Left forelimb (tissue), 1 donor: ENCODE data around the gene FGD6.
"Not testable (repeated sequence)": the region's sequence is repeated elsewhere in the genome, so short reads cannot be mapped to it uniquely, and the experiment has no call there.

Experiments
- DNase-seq: peaks from one replicate; pipeline ENCODE4 v3.0.0-alpha.2; 2018; ENCODE audit warnings: low spot score

The FGD6 gene

GRCh38 chr12:95205016-95205624, 12.1 kb downstream of the FGD6 start:
- DNase-seq: no peak

GRCh38 chr12:95204141-95204866, 13.0 kb downstream of the FGD6 start:
- no peak for DNase-seq

DNA sequence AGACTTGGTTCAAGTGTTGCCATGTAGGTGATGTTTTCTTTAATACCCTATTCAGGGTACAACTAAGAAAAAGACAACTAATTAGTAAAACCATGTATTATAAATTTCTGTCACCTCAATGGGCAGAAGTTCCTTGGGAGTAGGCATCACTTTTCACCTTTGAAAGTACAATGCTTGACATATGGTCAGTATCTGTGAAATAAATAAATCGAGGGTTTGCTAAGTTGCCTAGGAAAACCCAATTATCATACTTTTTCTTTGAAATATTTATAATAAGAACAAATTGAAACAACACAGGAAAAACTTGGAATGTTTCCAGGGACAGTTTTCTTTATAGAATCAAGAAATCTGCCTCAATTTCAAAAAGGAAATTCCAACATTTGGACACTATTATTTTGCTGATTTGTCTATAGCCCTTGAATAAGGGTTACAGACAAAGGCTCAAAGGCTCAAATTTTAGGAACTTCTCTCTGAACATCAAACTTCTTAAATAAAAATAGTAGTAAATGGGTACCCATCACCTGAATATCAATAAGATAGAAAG, 13.7 kb downstream of the FGD6 start:
- DNase-seq: no peak

DNA sequence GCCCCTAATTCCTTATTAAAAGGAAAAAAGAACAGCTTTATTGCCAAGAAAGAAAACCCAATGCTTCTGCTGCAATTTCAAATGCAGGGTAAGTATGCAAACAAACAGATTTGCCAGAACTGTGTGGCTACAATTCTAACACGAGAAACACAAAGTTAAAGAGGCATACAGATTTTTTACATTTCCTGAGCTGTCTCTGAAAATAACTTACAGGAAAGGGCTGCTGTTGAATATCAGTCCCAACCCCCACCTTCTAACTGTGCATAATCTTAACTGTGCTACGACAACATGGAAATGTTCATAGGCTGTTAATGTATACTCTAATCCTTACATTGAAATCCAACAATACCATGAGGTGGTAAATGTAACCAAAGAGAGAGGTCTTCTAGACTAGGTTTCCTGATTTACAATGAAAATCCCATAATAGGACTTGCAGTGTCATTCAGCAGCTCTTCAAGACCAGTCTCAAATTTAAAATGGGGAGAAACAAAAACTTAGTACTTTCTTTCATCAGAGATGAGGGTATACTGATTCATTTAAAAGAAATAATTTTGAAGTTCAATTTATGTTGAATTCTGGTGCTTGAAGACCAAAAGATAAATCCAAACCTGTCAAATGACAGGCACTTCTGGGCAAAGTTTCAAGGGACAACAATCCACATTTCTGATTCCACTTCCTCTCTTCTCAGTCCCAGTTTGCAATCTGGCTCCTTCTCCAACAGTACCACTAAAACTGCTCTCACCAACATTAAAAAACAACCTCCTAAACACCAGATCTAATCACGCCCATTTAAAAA, 14.4 kb downstream of the FGD6 start:
- no peak for DNase-seq

DNA sequence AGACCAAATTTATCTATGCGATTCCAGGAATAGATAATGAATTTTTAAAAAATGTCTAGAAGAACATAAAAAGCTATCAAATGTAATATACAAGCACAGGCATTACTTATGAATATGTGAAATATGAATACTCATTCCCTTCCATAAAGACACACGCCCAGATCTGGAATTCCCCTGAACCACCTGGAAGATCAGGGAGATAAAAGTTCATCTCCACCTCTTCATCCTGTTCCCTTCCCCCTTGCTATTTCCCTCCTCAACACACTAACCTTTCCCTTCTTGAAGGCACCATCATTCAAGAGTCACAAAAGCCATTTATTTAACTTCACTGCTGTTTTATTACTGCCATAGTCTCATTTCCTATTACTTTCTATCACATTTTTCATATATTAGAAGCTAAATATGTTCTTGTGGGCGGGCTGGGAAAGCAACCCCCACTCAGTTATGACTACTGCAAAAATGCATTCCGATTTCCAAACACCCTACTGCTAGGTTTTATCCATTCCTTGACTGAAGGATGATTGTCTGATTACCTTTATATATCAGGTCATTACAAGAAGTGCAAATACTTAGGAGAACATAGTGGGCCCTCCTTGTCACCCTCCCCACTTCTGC, 16.1 kb downstream of the FGD6 start:
- DNase-seq: no peak

DNA sequence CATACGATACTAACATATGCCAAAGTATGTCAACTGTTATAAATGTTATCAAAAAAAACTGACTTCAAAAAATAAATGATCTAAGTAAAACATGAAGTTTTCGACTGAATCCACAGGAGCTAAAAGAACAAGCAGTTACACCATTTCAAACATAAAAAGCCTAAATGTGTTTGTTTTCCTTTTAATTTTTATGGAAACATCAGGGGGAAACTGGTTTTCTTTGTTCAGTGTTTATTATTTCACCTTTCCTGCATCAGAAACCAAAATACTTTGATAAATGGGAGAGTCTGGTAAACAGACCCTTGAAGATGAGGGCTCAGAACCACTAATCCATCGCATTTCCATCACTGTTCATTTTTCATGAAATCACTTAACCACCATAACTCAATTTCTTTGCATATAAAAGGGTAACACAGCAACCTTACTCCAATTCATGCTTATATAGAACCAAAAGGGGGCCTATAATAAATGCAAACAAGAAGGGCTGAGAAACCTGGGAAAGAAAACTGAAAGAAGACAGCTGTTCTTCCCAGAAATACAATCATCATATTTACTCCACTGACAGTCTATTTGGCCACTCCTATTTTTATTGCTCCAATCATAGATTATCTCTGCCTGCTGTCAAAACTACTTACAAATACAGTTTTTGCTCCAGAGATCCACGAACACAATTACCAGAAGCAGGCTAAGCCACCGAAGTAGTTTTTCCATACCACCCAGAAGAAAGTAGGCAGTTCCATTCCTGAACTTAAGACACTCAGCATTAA, 17.0 kb downstream of the FGD6 start:
- DNase-seq: no peak

DNA sequence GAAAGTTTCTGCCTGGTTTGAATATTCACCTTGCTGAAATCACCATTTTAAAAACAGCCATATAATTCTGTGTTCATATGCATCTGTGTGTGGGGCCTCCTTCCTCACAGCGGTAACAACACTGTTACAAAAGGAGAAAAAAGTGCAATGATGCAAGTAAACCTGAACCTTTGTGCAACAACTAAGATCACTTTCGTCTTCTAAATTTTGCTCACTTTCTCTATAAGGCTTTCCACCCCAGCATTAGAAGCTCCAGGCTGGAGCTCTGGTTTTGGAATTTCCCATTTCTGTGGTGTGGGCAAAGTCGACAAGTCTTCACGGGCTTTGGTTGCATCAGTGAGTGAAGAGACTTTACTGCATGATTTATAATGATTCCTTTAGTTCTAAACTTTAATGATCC, 18.4 kb downstream of the FGD6 start:
- no peak for DNase-seq

- DNase-seq: no peak
Observed at GRCh38 chr12:95197636-95198035, 19.6 kb downstream of the FGD6 start.

- not testable (repeated sequence) for DNase-seq
Observed at GRCh38 chr12:95196875-95197569, 20.2 kb downstream of the FGD6 start.

GRCh38 chr12:95195122-95195521, 22.1 kb downstream of the FGD6 start:
- DNase-seq: no peak

DNA sequence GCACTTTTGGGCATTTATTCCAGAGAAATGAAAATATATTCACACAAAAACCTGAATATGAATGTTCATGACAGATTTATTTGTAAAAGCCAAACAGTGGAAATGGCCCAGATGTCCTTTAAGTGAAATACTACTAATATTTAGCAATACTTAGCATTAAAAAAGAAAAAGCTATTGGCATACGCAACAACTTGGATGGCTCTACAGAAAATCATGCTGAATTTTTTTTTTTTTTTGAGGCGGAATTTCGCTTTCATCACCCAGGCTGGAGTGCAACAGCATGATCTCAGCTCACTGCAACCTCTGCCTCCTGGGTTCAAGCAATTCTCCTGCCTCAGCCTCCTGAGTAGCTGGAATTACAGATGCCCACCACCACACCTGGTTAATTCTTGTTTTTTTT, 24.1 kb downstream of the FGD6 start:
- no peak for DNase-seq

- no peak for DNase-seq
Observed at GRCh38 chr12:95192271-95192670, 25.0 kb downstream of the FGD6 start.

DNA sequence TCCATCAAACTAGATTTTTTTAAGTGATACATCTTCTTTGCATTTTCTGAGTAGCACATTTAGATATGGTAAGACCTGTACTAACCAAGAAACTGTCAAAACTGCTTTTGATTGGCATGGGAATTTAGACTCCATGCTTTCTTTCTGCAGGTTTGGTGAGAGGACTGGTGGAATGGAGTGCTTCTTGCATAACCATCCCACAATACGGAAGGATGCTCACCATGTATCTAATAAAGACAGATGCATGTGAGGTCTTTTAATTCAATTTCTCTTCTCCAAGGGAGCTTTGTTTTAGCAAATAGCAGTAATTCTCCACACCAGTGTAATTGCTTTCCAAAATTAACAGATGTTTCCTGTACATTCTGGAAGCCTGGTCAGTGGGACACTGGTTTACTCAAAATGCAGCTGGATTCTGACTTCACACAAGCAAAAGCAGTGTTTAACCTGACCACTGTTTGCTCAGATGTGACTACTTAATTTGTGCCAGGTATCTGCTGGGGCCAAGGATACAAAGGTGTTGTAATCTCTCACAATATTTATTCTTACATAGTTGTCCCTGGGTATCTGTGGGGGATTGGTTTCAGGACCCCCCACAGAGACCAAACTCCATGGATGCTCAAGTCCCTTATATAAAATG, 26.1 kb downstream of the FGD6 start:
- no peak for DNase-seq

DNA sequence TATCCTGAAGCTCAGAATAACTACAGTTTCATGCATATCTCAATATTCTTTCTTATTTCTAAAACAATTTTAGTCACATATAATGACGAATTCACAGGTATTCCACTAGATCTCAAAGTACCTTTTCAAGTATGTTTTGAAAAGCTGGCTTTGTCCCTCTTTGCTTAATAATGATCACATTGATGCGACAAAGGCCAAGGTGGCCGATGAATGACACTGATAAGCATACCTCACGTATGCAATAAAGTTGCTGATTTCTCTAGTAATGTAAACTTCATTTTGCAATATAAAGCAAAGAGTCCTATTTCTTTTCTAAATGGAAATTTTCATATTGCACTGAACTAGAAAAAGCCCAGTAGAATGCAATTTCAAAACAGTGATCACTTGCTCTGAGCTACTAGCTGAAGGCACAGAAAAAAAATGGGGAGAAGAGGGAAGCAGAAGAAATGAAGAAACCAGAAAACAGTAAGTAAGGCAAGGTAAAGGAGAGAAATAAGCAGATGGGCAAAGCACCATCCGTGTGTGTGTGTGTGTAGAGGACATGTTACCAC, 29.3 kb downstream of the FGD6 start:
- DNase-seq: no peak

DNA sequence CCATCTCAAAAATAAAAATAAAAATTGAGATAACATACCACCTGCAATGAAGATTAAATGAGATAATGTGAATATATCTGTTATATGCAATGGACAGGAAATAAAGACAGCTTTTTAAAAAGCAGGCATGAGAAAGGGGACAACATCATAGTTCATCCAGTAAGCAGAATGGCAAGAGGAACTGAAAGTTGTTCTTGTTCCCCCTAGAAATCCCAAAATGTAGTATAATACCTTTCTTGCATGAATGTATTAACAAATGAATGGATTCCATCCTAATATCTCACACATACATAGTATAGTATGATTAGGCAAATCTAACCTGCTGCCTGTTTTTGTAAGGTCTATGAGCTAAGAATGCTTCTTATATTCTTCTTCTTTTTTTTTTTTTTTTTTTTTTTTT, 31.4 kb downstream of the FGD6 start:
- no peak for DNase-seq

DNA sequence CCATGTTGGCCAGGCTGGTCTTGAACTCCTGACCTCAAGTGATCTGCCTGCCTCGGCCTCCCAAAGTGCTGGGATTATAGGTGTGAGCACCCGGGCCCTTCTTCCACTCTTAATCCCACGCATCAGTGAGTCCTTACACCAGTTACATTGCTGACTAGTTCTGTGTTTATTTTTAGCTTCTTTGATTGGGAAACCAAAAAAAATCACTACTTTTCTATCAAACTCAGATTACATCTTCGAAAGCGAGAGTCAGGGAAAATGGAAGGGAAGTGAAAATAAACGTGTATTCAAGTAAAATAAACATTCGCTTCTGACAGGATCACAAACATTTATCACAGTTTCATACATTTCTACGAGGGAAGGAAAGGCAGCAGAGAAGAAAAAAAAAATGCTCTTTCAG, 32.2 kb downstream of the FGD6 start:
- no peak for DNase-seq

DNA sequence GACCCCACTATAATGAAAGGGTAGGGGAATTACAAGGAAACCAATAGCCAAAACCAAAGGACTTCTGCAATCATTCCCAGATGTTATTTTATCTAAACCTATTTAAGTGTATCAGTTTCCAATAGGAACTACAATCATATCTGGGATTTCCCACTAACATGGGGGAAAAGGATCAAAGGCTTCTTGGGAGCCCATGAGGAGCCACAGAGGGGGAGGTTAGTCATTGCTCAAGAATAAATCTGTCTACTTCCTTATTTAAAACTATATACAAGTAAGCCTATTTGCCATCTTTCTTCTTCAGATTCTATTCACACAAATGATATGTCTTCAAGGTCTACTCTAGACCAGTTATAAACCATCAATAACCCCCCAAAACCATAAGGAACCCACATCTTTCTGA, 33.1 kb downstream of the FGD6 start:
- no peak for DNase-seq

DNA sequence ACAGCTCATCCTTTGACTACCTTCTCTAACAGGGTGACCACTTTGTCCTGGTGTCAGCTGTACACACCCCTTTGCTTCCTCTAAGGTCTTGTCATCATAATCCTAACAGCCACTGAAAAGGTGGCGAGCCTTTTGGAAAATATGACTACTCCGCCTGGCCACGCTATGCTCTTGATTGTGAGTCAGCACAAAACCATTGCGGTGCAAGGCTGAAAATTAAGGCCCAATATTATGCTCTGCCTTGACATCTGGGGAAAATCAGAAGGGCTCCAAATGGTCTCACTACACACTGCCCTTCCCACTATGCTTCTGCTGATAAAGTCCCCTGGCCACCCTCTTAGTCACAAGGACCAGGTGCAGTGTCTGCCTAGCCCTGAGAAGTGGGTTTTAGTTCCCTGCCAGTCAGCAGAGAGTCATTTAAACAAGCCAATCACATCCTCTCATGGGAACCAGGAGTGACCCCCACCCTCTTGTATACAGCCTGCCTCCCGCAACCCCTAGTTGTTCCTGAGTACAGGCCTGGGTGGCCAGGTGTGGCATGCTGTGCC, 34.3 kb downstream of the FGD6 start:
- no peak for DNase-seq

DNA sequence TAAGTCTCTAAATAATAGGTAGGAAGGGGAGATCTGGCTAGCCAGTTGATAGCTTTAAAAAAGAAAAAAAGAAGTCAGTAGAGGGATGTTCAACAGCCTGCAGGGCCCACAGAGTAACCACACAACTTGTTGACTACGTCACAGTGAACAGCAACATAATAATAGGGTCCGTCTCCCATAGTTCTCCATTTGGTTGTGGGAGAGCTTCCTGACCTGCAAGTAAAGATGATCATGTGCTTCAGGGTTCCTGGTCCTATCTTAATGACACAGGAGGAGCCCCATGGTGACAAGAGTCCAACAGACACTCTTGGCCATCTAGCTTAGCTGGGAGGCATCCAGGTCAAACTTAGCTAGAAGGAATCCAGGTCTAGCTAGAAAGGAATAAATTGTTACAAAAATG, 36.2 kb downstream of the FGD6 start:
- DNase-seq: no peak

GRCh38 chr12:95179011-95179410, 38.3 kb downstream of the FGD6 start:
- DNase-seq: no peak
